ENCODE results near the gene LTB.

DNA sequence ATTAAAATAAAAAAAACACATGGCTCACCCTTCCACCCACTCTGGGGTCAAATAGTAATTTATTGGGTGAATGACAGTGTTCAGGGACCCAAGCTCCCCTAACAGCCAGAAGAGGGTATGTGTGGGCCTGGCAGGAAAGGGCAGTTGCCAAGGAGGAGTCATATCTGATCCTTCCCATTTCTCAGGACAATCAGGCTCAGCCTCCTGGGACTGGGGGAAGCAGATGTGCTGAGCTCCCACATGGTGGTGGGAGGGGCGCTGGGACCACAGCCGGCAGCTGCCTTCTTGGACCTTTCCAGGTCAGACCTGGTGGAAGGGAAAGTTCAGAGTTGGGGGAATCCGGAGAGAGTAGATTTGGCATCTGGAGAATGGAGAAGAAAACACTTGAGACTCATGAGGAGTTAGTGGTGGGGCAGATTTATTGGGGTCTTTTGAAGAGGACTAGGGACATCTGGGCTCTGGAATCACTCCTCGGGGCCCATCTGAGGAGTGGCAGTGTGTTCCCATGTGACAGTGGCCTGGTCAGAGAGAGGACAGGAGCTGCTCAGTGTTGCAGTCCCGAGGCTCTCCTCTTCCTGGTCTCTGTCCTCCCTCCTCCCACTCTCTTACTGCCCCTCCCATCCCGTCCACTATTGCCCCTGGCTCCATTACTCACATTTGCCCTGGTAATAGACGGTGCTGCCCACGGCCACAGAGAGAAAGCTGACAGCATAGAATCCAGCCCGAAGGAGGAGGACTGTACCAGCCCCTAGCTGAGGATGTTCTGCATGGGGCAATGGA is 6.8 kb upstream of the LTB start:
- TF ChIP-seq MXI1 (conservative IDR thresholded peaks at IDR 0.05; ENCODE audit: poor library complexity, severe bottlenecking) (no peak), CTCF (IDR thresholded peaks at IDR 0.05; ENCODE audit: poor library complexity, severe bottlenecking) (no peak), SMC3 (conservative IDR thresholded peaks at IDR 0.05; ENCODE audit: poor library complexity) (no peak), EZH2 (IDR thresholded peaks at IDR 0.05; ENCODE audit: borderline replicate concordance, insufficient read depth, low read length, poor library complexity, severe bottlenecking) (no peak), EP300 (conservative IDR thresholded peaks at IDR 0.05; ENCODE audit: poor library complexity, severe bottlenecking) (no peak)
